HG03439 (cell line): Measurements from ENCODE around the gene PDLIM4.

Source experiments
- ATAC-seq: cut with Tn5 transposase; IDR thresholded peaks from one replicate; pipeline ENCODE4 v1.9.1; 2021; ENCODE audit warnings: mild to moderate bottlenecking, moderate library complexity; ENCODE audit not compliant: unreplicated experiment

PDLIM4 gene

GRCh38 chr5:132257131-132258101 lies at the start of gene PDLIM4:
TSS of gene PDLIM4 (plus strand) at chr5:132257696. CDS start at chr5:132257735, 39 bp downstream.
- ATAC-seq = no peak

GRCh38 chr5:132207778-132208177 lies 49.7 kb upstream of the PDLIM4 start:
- no peak for ATAC-seq

GRCh38 chr5:132209131-132209530 lies 48.4 kb upstream of the PDLIM4 start:
- no peak for ATAC-seq

GRCh38 chr5:132209901-132210545 lies 47.5 kb upstream of the PDLIM4 start:
- no peak for ATAC-seq

- ATAC-seq = no peak
Observed at GRCh38 chr5:132210944-132211343, 46.6 kb upstream of the PDLIM4 start.

GRCh38 chr5:132211787-132212186 lies 45.7 kb upstream of the PDLIM4 start:
- no peak for ATAC-seq

GRCh38 chr5:132213666-132214065 lies 43.8 kb upstream of the PDLIM4 start:
- no peak for ATAC-seq

GRCh38 chr5:132214491-132214890 lies 43.0 kb upstream of the PDLIM4 start:
- ATAC-seq = no peak

- no peak for ATAC-seq
Observed at GRCh38 chr5:132215329-132215728, 42.2 kb upstream of the PDLIM4 start.

GRCh38 chr5:132218321-132218720 lies 39.2 kb upstream of the PDLIM4 start:
- ATAC-seq = no peak

- no peak for ATAC-seq
Observed at GRCh38 chr5:132219289-132219970, 38.1 kb upstream of the PDLIM4 start.

- no peak for ATAC-seq
Observed at GRCh38 chr5:132219981-132220380, 37.5 kb upstream of the PDLIM4 start.

- ATAC-seq = no peak
Observed at GRCh38 chr5:132220491-132220890, 37.0 kb upstream of the PDLIM4 start.

- no peak for ATAC-seq
Observed at GRCh38 chr5:132221781-132222648, 35.5 kb upstream of the PDLIM4 start.

GRCh38 chr5:132222649-132223038 lies 34.9 kb upstream of the PDLIM4 start:
- no peak for ATAC-seq

- no peak for ATAC-seq
Observed at GRCh38 chr5:132223861-132224260, 33.6 kb upstream of the PDLIM4 start.

GRCh38 chr5:132224716-132225115 lies 32.8 kb upstream of the PDLIM4 start:
- ATAC-seq = no peak

- no peak for ATAC-seq
Observed at GRCh38 chr5:132225165-132226032, 32.1 kb upstream of the PDLIM4 start.

GRCh38 chr5:132226516-132227234 lies 30.8 kb upstream of the PDLIM4 start:
- no peak for ATAC-seq
